B cell (primary cell): ENCODE results near the gene NCL. TPM values are rescaled to one million over a fixed set of nuclear protein-coding genes. Genes with fewer than 3 reads are reported as not detected.

Source experiments
- ATAC-seq: fragments of 200-7000 bp; cut with Tn5 transposase; one replicate; pipeline ENCODE4 v1.10.0; 2021; ENCODE audit warnings: low read depth, mild to moderate bottlenecking, moderate number of reproducible peaks, moderate library complexity
- CTCF ChIA-PET: fragments of 350-600 bp; sonication (Branson Sonifier 250); formaldehyde crosslinking; loops from one replicate; lab custom pipeline; 2021; ENCODE audit warnings: antibody characterized with exemption, inconsistent platforms; lab: Charles Lee
- POLR2A ChIA-PET: fragments of 350-600 bp; sonication (Branson Sonifier 250); formaldehyde crosslinking; loops from one replicate; lab custom pipeline; 2021; ENCODE audit warnings: antibody characterized with exemption; lab: Charles Lee
- DNase-seq: peaks from one replicate; pipeline ENCODE4 v3.0.0; 2013
- H2AFZ ChIP-seq: 2 replicates; pipeline ENCODE4 v1.6.1; 2012; ENCODE audit warnings: mild to moderate bottlenecking, low read depth, low read length; ENCODE audit not compliant: insufficient read depth, poor library complexity, severe bottlenecking
- H3K27ac ChIP-seq, 2 donors: 1 replicate in 1 of 2; 2 replicates in 1 of 2; pipeline ENCODE4 v1.5.1; 2012 to 2013; ENCODE audit warnings: low read length in 2 of 2, mild to moderate bottlenecking in 2 of 2, moderate library complexity in 1 of 2
- H3K27me3 ChIP-seq, 4 experiments: fragments of 200-600 bp in 1 of 4; sonication (generic) in 1 of 4; replicated peaks in 1 of 4; 1 replicate in 2 of 4; 2 replicates in 2 of 4; pipeline versions ENCODE4 v1.6.1 to v1.7.0; 2013 to 2016; ENCODE audit warnings: low read length in 3 of 4, mild to moderate bottlenecking in 2 of 4, mixed read lengths in 1 of 4, moderate library complexity in 1 of 4; ENCODE audit not compliant: insufficient read depth in 4 of 4, control insufficient read depth in 3 of 4; ENCODE audit errors: control extremely low read depth in 1 of 4
- H3K36me3 ChIP-seq, 2 experiments: replicated peaks in 1 of 2; 1 replicate in 1 of 2; 2 replicates in 1 of 2; pipeline versions ENCODE4 v1.6.1 to v1.7.1; 2013; ENCODE audit warnings: low read length in 1 of 2; ENCODE audit not compliant: insufficient read depth in 2 of 2, control insufficient read depth in 1 of 2; ENCODE audit errors: control extremely low read depth in 1 of 2, extremely low read depth in 1 of 2
- H3K4me1 ChIP-seq, 2 donors: fragments of 200-600 bp in 1 of 2; sonication (generic) in 1 of 2; 1 replicate in 1 of 2; 2 replicates in 1 of 2; pipeline versions ENCODE4 v1.5.1 to v1.6.1; 2013 to 2017; ENCODE audit warnings: low read length in 2 of 2; ENCODE audit not compliant: control insufficient read depth in 2 of 2, insufficient read depth in 2 of 2
- H3K4me2 ChIP-seq: replicated peaks from 2 replicates; pipeline ENCODE3; 2012; ENCODE audit warnings: mild to moderate bottlenecking, low read depth, low read length; ENCODE audit not compliant: poor library complexity, severe bottlenecking
- H3K4me3 ChIP-seq, 5 experiments: fragments of 200-600 bp in 1 of 5; sonication (generic) in 1 of 5; 1 replicate in 3 of 5; 2 replicates in 2 of 5; pipeline versions ENCODE4 v1.5.1 to v1.7.0; 2011 to 2016; ENCODE audit warnings: low read length in 4 of 5, mild to moderate bottlenecking in 4 of 5, low read depth in 2 of 5, control low read depth in 1 of 5, moderate library complexity in 1 of 5; ENCODE audit not compliant: insufficient read depth in 1 of 5; ENCODE audit errors: control extremely low read depth in 1 of 5, extremely low read depth in 1 of 5
- H3K79me2 ChIP-seq: fragments of 200-600 bp; sonication (generic); one replicate; pipeline ENCODE4 v1.6.0; 2016; ENCODE audit warnings: low read length; ENCODE audit not compliant: control insufficient read depth, insufficient read depth
- H3K9ac ChIP-seq: fragments of 200-600 bp; sonication (generic); 2 replicates; pipeline ENCODE4 v1.6.1; 2017; ENCODE audit warnings: mild to moderate bottlenecking, low read length, moderate library complexity
- H3K9me3 ChIP-seq, 3 donors: one replicate each; pipeline versions ENCODE4 v1.6.1 to v1.7.1; 2013; ENCODE audit warnings: low read length in 2 of 3; ENCODE audit not compliant: control insufficient read depth in 2 of 3, insufficient read depth in 1 of 3; ENCODE audit errors: control extremely low read depth in 1 of 3
- H4K20me1 ChIP-seq: 2 replicates; pipeline ENCODE4 v1.6.0; 2012; ENCODE audit warnings: mild to moderate bottlenecking, low read length; ENCODE audit not compliant: insufficient read depth, control insufficient read depth, poor library complexity, severe bottlenecking
- H3K27ac Mint-ChIP-seq: one replicate; pipeline ENCODE4 v1.8.0; 2021; ENCODE audit warnings: mixed read lengths
- H3K27me3 Mint-ChIP-seq: one replicate; pipeline ENCODE4 v1.8.0; 2021; ENCODE audit warnings: mixed read lengths
- H3K4me1 Mint-ChIP-seq: one replicate; pipeline ENCODE4 v1.8.0; 2021; ENCODE audit warnings: mixed read lengths
- H3K4me3 Mint-ChIP-seq: one replicate; pipeline ENCODE4 v1.8.0; 2021; ENCODE audit warnings: mixed read lengths
- H3K9me3 Mint-ChIP-seq: one replicate; pipeline ENCODE4 v1.8.0; 2022; ENCODE audit warnings: mixed read lengths; ENCODE audit not compliant: insufficient read depth
- EZH2 ChIP-seq: IDR thresholded peaks from 2 replicates; pipeline ENCODE4 v1.6.1; 2012; ENCODE audit warnings: borderline replicate concordance, low read depth, mild to moderate bottlenecking, moderate library complexity, low read length; ENCODE audit not compliant: insufficient read depth, poor library complexity, severe bottlenecking
- WGBS: methylation state at CpG from one replicate; pipeline ENCODE4 v1.1.5; 2013; ENCODE audit warnings: missing lambda C conversion rate; ENCODE audit not compliant: insufficient coverage; 5-methylcytosine and 5-hydroxymethylcytosine counted together
- intact Hi-C: fragments of 100-400 bp; cut with micrococcal nuclease; formaldehyde crosslinking; loops from one replicate; pipeline ENCODE4 v1.10.0; 2022
- polyA plus RNA-seq: library from polyadenylated mRNA; depleted of rRNA; stranded (reverse); fragments of >200 nt; gene quantifications from 2 replicates; pipeline ENCODE4 v1.2.3, GENCODE V29; 2012
- total RNA-seq, 2 donors: library from RNA; stranded (reverse); fragments of 120-200 nt in 1 of 2; gene quantifications; 1 replicate in 1 of 2; 2 replicates in 1 of 2; pipeline versions ENCODE4 v1.2.3 to v1.2.4, GENCODE V29; 2013 to 2022
- TF ChIP-seq, protein P1 (sequence below): fragments of 200-600 bp; IDR thresholded peaks from one replicate; pipeline ENCODE4 v1.8.0; 2022; ENCODE audit warnings: antibody characterized with exemption, mild to moderate bottlenecking

Gene NCL
- total and polyA plus RNA-seq, 2 donors (not counting 1 experiment from before 2014, with no cell fraction given) = 25.8 to 439 TPM

DNA sequence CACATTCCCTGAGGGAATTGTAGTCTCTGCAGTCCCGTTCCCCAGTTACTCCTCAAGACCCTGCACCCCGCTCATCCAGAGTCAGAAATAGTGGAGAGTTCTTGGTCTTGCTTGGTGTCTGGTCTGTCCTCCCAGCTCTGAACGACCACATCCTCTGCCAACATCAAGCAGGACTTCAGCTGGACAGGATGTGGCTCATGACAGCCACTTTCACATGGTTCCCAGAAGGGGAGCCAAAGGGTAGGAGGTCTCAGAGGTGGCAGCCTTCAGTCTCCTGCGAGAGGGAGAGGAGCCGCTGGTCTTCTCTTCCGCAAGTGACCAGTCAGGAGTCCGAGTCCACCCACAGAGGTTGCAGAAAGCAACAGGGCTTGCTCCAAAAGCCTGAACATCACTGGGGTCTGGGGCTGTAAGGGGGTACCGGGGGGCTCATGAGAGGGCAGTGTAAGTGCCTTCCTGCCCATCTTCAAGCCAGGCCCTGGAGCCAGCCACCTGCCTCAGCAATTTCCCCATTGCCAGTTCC is 38.9 kb downstream of the NCL start:
- ChIA-PET POLR2A (interaction anchor here (0.7 kb wide), 1 partner anchor 275 kb away, joined by 5 read pairs; no protein-coding TSS in a partner anchor), CTCF (interaction anchor here (0.7 kb wide), 1 partner anchor 84 kb away, joined by 3 read pairs; no protein-coding TSS in a partner anchor)
- H3K27ac Mint-ChIP-seq = no peak overlapping the region
- H3K4me3 ChIP-seq = no peak overlapping the region
- no peaks in the 10 kb centered on the region for H3K79me2 ChIP-seq
- H3K27ac ChIP-seq = no peak overlapping the region
- no peaks in the 10 kb centered on the region for H4K20me1 ChIP-seq
- H3K27me3 ChIP-seq = no peaks in the 10 kb centered on the region
- no peak overlapping the region for H3K4me2 ChIP-seq
- WGBS = 91% methylated on average over 6 of the region's 8 CpGs
- ATAC-seq (no peak), DNase-seq (no peak)
- no peaks in the 10 kb centered on the region for H3K4me1 ChIP-seq
- no peak overlapping the region for H3K4me3 Mint-ChIP-seq
- H3K9me3 Mint-ChIP-seq = peaks cover 3% of the 10 kb centered on the region
- no peaks in the 10 kb centered on the region for H3K36me3 ChIP-seq
- H3K9ac ChIP-seq = no peak overlapping the region
- no peaks in the 10 kb centered on the region for H3K4me1 Mint-ChIP-seq
- H3K9me3 ChIP-seq = no peaks in the 10 kb centered on the region
- intact Hi-C loops = no loop called here
- H2AFZ ChIP-seq = no peak overlapping the region
- no peaks in the 10 kb centered on the region for H3K27me3 Mint-ChIP-seq
- TF ChIP-seq, protein P1, sequence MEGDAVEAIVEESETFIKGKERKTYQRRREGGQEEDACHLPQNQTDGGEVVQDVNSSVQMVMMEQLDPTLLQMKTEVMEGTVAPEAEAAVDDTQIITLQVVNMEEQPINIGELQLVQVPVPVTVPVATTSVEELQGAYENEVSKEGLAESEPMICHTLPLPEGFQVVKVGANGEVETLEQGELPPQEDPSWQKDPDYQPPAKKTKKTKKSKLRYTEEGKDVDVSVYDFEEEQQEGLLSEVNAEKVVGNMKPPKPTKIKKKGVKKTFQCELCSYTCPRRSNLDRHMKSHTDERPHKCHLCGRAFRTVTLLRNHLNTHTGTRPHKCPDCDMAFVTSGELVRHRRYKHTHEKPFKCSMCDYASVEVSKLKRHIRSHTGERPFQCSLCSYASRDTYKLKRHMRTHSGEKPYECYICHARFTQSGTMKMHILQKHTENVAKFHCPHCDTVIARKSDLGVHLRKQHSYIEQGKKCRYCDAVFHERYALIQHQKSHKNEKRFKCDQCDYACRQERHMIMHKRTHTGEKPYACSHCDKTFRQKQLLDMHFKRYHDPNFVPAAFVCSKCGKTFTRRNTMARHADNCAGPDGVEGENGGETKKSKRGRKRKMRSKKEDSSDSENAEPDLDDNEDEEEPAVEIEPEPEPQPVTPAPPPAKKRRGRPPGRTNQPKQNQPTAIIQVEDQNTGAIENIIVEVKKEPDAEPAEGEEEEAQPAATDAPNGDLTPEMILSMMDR = no peak
- no peak for TF ChIP-seq EZH2

DNA sequence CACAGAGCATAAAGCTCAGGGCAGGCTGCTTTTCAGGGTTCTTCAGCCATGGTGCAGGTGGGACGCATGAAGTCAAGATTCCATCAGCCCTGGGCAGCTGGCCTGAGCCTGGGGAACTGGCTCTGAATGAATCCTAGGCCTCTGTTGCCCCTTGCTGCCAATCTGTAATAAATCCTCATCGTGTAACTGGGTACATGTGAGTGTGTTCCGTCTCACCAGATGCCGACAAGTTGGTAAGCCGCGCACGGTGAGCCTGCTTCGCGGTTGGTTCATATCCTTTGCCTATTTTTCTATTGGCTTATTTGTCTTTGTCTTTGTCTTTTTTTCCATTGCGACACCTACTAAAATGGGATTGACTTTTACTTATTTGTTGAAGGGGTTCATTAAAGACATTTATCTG is 41.1 kb downstream of the NCL start:
- intact Hi-C loops = no loop called here
- no peaks in the 10 kb centered on the region for H3K4me1 ChIP-seq
- DNase-seq (no peak), ATAC-seq (no peak)
- H4K20me1 ChIP-seq = no peaks in the 10 kb centered on the region
- H3K27me3 ChIP-seq = peaks cover 0 to 2% (median 0%) of the 10 kb centered on the region in 4 experiments
- H3K4me3 ChIP-seq = no peak overlapping the region
- Mint-ChIP-seq H3K9me3 (no peaks in the 10 kb centered on the region), H3K4me1 (no peaks in the 10 kb centered on the region), H3K4me3 (no peak overlapping the region), H3K27me3 (peaks cover 3% of the 10 kb centered on the region), H3K27ac (no peak overlapping the region)
- ChIA-PET POLR2A (no interaction called here), CTCF (interaction anchor here (0.6 kb wide), 1 partner anchor 15 kb away, joined by 3 read pairs; no protein-coding TSS in a partner anchor)
- no peak overlapping the region for H2AFZ ChIP-seq
- no peaks in the 10 kb centered on the region for H3K9me3 ChIP-seq
- H3K36me3 ChIP-seq = no peaks in the 10 kb centered on the region
- H3K4me2 ChIP-seq = no peak overlapping the region
- no peak overlapping the region for H3K9ac ChIP-seq
- H3K27ac ChIP-seq = no peak overlapping the region
- 95% methylated on average over 9 of the region's 10 CpGs for WGBS
- TF ChIP-seq, protein P1 = no peak
- TF ChIP-seq EZH2 = no peak
- H3K79me2 ChIP-seq = no peaks in the 10 kb centered on the region
